ENCODE measurements around the gene PPFIA4.

PPFIA4 gene

DNA sequence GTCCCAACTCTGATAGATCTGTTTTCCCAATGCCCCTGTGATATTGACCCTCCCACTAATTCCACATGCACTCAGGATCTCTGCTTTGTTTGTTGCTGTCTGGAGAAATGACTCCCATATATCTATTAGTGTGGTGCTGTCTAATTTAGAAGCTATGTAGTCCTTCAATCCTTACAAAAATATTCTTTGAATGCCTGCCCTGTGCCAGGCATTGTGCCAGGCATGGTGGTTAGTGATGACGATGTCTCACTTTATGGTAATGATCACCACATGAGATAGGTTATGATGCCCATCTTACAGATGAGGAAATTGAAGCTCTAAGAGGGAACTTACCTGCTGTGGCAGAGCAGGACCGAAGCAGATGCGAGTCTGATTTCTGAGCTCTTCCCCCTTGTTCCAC lies 46.6 kb downstream of the PPFIA4 start:
- TF ChIP-seq, protein P1, sequence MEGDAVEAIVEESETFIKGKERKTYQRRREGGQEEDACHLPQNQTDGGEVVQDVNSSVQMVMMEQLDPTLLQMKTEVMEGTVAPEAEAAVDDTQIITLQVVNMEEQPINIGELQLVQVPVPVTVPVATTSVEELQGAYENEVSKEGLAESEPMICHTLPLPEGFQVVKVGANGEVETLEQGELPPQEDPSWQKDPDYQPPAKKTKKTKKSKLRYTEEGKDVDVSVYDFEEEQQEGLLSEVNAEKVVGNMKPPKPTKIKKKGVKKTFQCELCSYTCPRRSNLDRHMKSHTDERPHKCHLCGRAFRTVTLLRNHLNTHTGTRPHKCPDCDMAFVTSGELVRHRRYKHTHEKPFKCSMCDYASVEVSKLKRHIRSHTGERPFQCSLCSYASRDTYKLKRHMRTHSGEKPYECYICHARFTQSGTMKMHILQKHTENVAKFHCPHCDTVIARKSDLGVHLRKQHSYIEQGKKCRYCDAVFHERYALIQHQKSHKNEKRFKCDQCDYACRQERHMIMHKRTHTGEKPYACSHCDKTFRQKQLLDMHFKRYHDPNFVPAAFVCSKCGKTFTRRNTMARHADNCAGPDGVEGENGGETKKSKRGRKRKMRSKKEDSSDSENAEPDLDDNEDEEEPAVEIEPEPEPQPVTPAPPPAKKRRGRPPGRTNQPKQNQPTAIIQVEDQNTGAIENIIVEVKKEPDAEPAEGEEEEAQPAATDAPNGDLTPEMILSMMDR (conservative IDR thresholded peaks at IDR 0.05) = no peak
- TF ChIP-seq ZFX (IDR thresholded peaks at IDR 0.05) = no peak

DNA sequence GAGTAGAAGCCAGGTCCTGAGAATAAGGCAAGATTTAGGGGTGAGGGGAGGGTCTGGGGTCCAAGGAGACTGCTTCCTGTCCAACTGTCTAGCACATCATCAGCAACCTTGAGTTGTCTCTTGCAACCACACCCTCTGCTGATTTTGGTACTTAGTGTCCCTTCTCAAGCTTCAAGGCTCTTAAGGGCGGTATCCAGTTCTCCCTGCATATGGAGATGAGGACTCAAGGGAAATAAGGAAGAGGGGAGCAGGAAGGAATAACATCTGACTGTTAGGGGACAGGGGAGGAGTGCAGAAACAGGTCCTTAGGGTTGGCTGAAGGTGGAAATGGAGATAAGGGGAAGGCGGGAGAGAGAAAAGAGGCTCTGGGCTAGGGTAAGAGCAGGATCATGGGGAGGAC lies 47.2 kb downstream of the PPFIA4 start:
- no peak overlapping the region for H3K27ac ChIP-seq
- TF ChIP-seq, protein P1 (conservative IDR thresholded peaks at IDR 0.05) = no peak
- no peak for TF ChIP-seq ZFX (IDR thresholded peaks at IDR 0.05)

More for the DNA sequence above, 46.6 kb downstream of the PPFIA4 start:
- H3K27ac ChIP-seq = no peak overlapping the region

DNA sequence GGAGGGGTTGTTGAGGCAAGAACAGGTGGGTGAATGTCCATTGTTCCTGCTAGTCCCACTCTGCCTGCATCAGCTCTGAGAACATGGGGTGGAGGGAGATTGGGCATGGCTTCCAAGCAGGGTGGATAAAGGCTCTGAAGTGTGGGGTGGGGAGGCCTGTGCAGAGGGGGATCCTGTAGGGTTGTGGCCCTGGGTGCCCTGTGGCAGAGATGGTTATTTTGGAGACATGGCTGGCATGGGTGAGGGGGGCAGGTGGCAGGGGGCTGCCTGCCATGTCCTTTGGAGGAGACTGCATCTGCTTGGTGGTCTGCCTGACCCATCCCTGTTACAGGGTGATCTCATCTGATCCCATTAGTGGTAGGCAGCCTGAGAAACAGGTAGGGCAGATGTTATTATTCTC lies 48.3 kb downstream of the PPFIA4 start:
- no peak overlapping the region for H3K27ac ChIP-seq
- TF ChIP-seq, protein P1 (conservative IDR thresholded peaks at IDR 0.05) = no peak
- TF ChIP-seq ZFX (IDR thresholded peaks at IDR 0.05) = no peak

DNA sequence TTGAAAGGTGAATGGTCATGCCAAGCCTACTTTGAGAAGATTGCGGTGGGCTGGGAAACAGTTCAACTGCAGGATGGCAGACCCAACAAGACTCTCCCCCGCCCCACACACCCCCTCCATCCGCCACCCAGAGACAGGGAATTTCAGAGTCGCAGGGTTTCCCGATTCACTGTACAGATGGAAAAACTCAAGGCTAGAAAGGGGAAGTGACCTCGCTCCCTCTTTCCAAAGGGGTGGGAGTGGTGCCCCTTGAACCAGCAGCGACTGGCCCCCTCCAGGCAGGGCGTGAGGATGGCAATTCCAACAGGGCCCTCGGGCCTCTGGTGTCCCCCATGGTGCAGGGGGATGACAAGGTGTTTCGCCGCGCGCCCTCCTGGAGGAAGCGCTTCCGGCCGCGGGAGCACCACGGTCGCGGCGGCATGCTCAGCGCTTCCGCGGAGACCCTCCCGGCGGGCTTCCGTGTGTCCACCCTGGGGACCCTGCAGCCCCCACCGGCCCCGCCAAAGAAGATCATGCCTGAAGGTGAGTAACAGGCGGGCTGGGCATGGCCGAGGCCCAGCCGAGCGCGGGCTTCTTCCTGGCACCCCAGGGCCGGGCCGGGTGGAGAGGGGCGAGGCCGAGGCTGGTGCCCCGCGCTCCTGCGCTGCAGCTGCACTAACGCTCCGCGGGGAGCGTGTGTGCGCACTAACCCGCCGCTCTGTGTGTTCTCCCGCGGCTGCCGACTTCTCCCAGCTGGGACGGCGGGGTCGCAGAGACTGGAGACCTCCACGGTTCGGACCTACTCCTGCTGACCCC lies 49.1 kb downstream of the PPFIA4 start:
- H3K27ac ChIP-seq = no peak overlapping the region
- TF ChIP-seq, protein P1 (conservative IDR thresholded peaks at IDR 0.05) = no peak
- no peak for TF ChIP-seq ZFX (IDR thresholded peaks at IDR 0.05)

DNA sequence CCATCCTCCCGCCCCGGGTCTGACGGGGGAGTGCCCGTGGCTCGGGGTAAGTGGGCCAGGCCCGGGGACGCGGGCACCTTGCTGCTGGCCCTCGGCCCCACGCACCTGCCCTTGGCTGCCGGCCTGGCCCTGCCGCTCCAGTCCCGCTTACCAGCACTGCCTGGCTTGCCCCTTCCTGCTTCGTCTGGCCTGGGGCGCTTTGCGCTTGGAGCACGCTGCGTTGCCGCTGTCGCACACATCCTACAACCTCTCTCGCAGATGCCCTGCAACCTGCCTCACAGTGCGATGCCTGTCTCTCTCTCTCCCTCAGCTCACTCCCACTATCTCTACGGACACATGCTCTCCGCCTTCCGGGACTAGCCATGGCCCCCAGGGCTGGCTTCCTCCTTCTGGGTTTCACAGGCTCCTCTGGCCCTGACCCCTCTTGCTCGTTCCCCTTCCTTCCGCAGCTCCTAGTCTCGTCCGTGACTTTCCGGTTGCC lies 49.8 kb downstream of the PPFIA4 start:
- TF ChIP-seq, protein P1 (conservative IDR thresholded peaks at IDR 0.05) = no peak
- TF ChIP-seq ZFX (IDR thresholded peaks at IDR 0.05) = no peak

DNA sequence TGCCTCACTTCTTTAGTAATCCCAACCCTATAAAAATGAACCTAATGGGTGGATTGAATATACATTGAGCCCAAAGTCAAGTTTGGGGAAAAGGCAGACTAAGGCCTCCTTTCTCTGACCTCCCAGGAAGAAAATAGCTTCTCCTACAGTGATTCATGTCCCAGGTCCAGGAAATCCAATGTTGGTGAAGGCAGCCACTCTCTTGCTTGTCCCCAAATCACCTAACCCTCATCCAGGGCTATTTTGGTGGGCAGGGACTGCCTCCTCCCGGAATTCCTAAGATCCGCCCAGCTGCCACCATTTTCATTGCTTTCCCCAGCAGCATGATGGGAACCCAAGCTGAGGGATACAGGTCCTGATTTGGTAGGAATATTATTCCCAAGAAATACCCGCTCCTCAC lies 51.1 kb downstream of the PPFIA4 start:
- TF ChIP-seq, protein P1 (conservative IDR thresholded peaks at IDR 0.05) = no peak
- no peak for TF ChIP-seq ZFX (IDR thresholded peaks at IDR 0.05)
- H3K27ac ChIP-seq = no peak overlapping the region

More for the DNA sequence above, 49.8 kb downstream of the PPFIA4 start:
- H3K27ac ChIP-seq = no peak overlapping the region

DNA sequence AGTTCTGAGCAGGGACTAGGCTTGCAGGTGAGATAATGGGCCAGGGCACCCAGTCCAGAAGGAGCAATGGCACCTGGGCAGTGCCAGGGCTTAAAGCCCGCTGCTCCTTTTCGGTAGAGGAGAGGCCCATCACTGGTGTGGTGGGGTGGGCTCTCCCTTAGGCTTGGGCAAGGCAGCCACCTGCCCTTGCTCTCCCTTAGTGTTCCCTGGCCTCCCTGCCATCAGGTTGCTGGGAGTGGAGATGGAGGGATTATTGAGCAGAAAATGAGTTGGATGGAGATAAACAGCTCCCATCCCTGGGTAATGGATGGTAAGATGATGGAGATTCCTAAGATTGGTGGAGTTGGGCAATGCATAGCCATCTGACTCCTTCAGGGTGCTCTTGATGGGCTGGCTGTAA lies 51.7 kb downstream of the PPFIA4 start:
- TF ChIP-seq, protein P1 (conservative IDR thresholded peaks at IDR 0.05) = no peak
- TF ChIP-seq ZFX (IDR thresholded peaks at IDR 0.05) = no peak
- no peak overlapping the region for H3K27ac ChIP-seq

All from C4-2B (cell line).